Loucy (cell line): ENCODE measurements around the gene COL26A1.

Experiments
- CTCF ChIP-seq: fragments of 200-600 bp; sonication (generic); conservative IDR thresholded peaks from 2 replicates; pipeline ENCODE4 v1.5.1; 2014; ENCODE audit warnings: mild to moderate bottlenecking, antibody characterized with exemption, low read length
- EZH2phosphoT487 ChIP-seq: fragments of 200-600 bp; IDR thresholded peaks from 2 replicates; pipeline ENCODE4 v1.6.1; 2018; ENCODE audit warnings: antibody characterized with exemption, mild to moderate bottlenecking, moderate library complexity, borderline replicate concordance

- TF ChIP-seq CTCF (no peak), EZH2phosphoT487 (no peak)
Measured at GRCh38 chr7:101486433-101487104, 123.9 kb downstream of the COL26A1 start.
